ENCODE measurements around the gene TOMM20.

TOMM20 gene

GRCh38 chr1:235133086-235133485, 4.4 kb upstream of the TOMM20 start:
- no peak for DNase-seq

GRCh38 chr1:235131961-235132360, 3.3 kb upstream of the TOMM20 start:
- no peak for DNase-seq

GRCh38 chr1:235130766-235131270, 2.2 kb upstream of the TOMM20 start:
- no peak for DNase-seq

GRCh38 chr1:235129774-235130570, 1.3 kb upstream of the TOMM20 start:
- DNase-seq = no peak

GRCh38 chr1:235127732-235128455, 743 bp downstream of the TOMM20 start:
- no peak for DNase-seq

GRCh38 chr1:235127203-235127602, 1.4 kb downstream of the TOMM20 start:
- no peak for DNase-seq

- no peak for DNase-seq
Observed at GRCh38 chr1:235124665-235125064, 4.0 kb downstream of the TOMM20 start.

- no peak for DNase-seq
Observed at GRCh38 chr1:235124111-235124510, 4.5 kb downstream of the TOMM20 start.

- DNase-seq = no peak
Observed at GRCh38 chr1:235122348-235122747, 6.3 kb downstream of the TOMM20 start.

GRCh38 chr1:235113183-235113917, 15.3 kb downstream of the TOMM20 start:
- no peak for DNase-seq

- DNase-seq = peak; percentile 24
Observed at GRCh38 chr1:235112297-235113182, 16.1 kb downstream of the TOMM20 start.

- DNase-seq = no peak
Observed at GRCh38 chr1:235111107-235111506, 17.5 kb downstream of the TOMM20 start.

- no peak for DNase-seq
Observed at GRCh38 chr1:235108876-235109275, 19.8 kb downstream of the TOMM20 start.

GRCh38 chr1:235108185-235108593, 20.4 kb downstream of the TOMM20 start:
- DNase-seq = no peak

GRCh38 chr1:235107368-235108184, 21.1 kb downstream of the TOMM20 start:
- no peak for DNase-seq

GRCh38 chr1:235106457-235106856, 22.2 kb downstream of the TOMM20 start:
- DNase-seq = no peak

- no peak for DNase-seq
Observed at GRCh38 chr1:235105051-235106043, 23.3 kb downstream of the TOMM20 start.

GRCh38 chr1:235102993-235103411, 25.6 kb downstream of the TOMM20 start:
- no peak for DNase-seq

- no peak for DNase-seq
Observed at GRCh38 chr1:235102259-235102582, 26.4 kb downstream of the TOMM20 start.
